Loucy (cell line): ENCODE measurements around the gene SLC35F1.
A peak's percentile ranks its signal among the peaks of the same experiment; 100 is the strongest.

Source experiments
- CTCF ChIP-seq: fragments of 200-600 bp; sonication (generic); conservative IDR thresholded peaks from 2 replicates; pipeline ENCODE4 v1.5.1; 2014; ENCODE audit warnings: mild to moderate bottlenecking, antibody characterized with exemption, low read length
- EZH2phosphoT487 ChIP-seq: fragments of 200-600 bp; IDR thresholded peaks from 2 replicates; pipeline ENCODE4 v1.6.1; 2018; ENCODE audit warnings: antibody characterized with exemption, mild to moderate bottlenecking, moderate library complexity, borderline replicate concordance

- TF ChIP-seq CTCF (peak; percentile 18), EZH2phosphoT487 (no peak)
Measured at GRCh38 chr6:118249680-118250079, 342.6 kb downstream of the SLC35F1 start.
